Psoas muscle (tissue), 8 donors: ENCODE results near the gene RAI14. TPM values are rescaled to one million over a fixed set of nuclear protein-coding genes. Genes with fewer than 3 reads are reported as not detected.

Experiments used
- ATAC-seq, 4 donors: fragments of 200-7000 bp; cut with Tn5 transposase; one replicate each; pipeline ENCODE4 v1.9.1; 2020; ENCODE audit warnings: moderate library complexity in 3 of 4, mild to moderate bottlenecking in 2 of 4
- DNase-seq, 2 donors: peaks; one replicate each; pipeline ENCODE4 v3.0.0-alpha.2; 2020
- H3K27ac ChIP-seq: fragments of 200-600 bp; one replicate; pipeline ENCODE4 v1.8.0; 2022
- H3K27me3 ChIP-seq, 3 donors: fragments of 200-600 bp in 1 of 3; one replicate each; pipeline versions ENCODE4 v1.6.1 to v1.8.0; 2013 to 2022; ENCODE audit warnings: low read length in 2 of 3, mild to moderate bottlenecking in 2 of 3, moderate library complexity in 1 of 3; ENCODE audit not compliant: insufficient read depth in 3 of 3
- H3K36me3 ChIP-seq, 2 donors: fragments of 200-600 bp in 1 of 2; one replicate each; pipeline versions ENCODE4 v1.6.1 to v1.8.0; 2013 to 2022; ENCODE audit warnings: low read depth in 1 of 2, mild to moderate bottlenecking in 1 of 2, moderate library complexity in 1 of 2; ENCODE audit not compliant: insufficient read depth in 1 of 2
- H3K4me1 ChIP-seq: fragments of 200-600 bp; one replicate; pipeline ENCODE4 v1.8.0; 2022
- H3K4me3 ChIP-seq: fragments of 200-600 bp; one replicate; pipeline ENCODE4 v1.8.0; 2022; ENCODE audit warnings: mild to moderate bottlenecking
- H3K9me3 ChIP-seq: fragments of 200-600 bp; one replicate; pipeline ENCODE4 v1.8.0; 2022
- CTCF ChIP-seq: fragments of 200-600 bp; IDR thresholded peaks from one replicate; pipeline ENCODE4 v1.8.0; 2022; ENCODE audit warnings: antibody characterized with exemption
- WGBS, 3 donors: extraction: QIAGEN DNeasy Blood & Tissue Kit; methylation state at CpG; one replicate each; pipeline versions ENCODE4 v1.1.6 to v1.1.7; 2013; 5-methylcytosine and 5-hydroxymethylcytosine counted together
- intact Hi-C, 2 donors: fragments of 100-400 bp; cut with DNase I; formaldehyde crosslinking; loops; one replicate each; pipeline versions ENCODE4 v1.11.0 to v1.14.2; 2022
- polyA plus RNA-seq, 3 donors: library from polyadenylated mRNA; stranded (reverse); fragments of 200-250 nt; gene quantifications; one replicate each; pipeline ENCODE4 v1.2.3, GENCODE V29; 2013
- total RNA-seq, 4 donors: library from RNA; stranded (reverse); fragmentation: NEBNext Ultra II Directional in 2 of 4; extraction: Animal tissue kit (Norgen Biotek cat#: 25700) in 2 of 4; gene quantifications; one replicate each; pipeline versions ENCODE4 v1.2.1 to v1.2.4, GENCODE V29; 2021 to 2023
- donor health status: healthy with polysubstance abuse.
- donor health status: DM: no; HTN: no; CAD: no; lungs with moderate emphysema.
- donor health status: Bipolar disorder and iron deficiency.
- donor health status: healthy.
- donor health status: DM: yes; HTN: yes; CAD: no.
- donor health status: DM: no; HTN: no; CAD: no.
- donor health status: DM: no; HTN: no; CAD: no.
- donor health status: DM: yes; HTN: yes; CAD: no.

The RAI14 gene
- total and polyA plus RNA-seq, 7 donors, result 0.69 to 4.3 (median 2.1) TPM

GRCh38 chr5:34651791-34652190 is 4.3 kb upstream of the RAI14 start:
- Histone ChIP-seq H3K36me3 (no peaks in the 10 kb centered on the region), H3K27ac (no peak overlapping the region), H3K9me3 (no peaks in the 10 kb centered on the region), H3K4me1 (peaks cover 3% of the 10 kb centered on the region), H3K27me3 (peaks cover 0 to 19% (median 0%) of the 10 kb centered on the region in 3 donors), H3K4me3 (no peak overlapping the region)
- DNase-seq (no peak), ATAC-seq (no peak)
- 23 to 32% (median 24%) methylated on average over 2 of the region's 2 CpGs for WGBS, 3 donors
- no peak for TF ChIP-seq CTCF
- intact Hi-C loops, result no loop called here

GRCh38 chr5:34652466-34652865 is 3.7 kb upstream of the RAI14 start:
- peaks cover 4% of the 10 kb centered on the region for H3K4me1 ChIP-seq
- TF ChIP-seq CTCF, result no peak
- 42 to 46% (median 46%) methylated on average over 5 of the region's 5 CpGs for WGBS, 3 donors
- no peak overlapping the region for H3K27ac ChIP-seq
- H3K9me3 ChIP-seq, result no peaks in the 10 kb centered on the region
- H3K27me3 ChIP-seq, result peaks cover 0 to 26% (median 0%) of the 10 kb centered on the region in 3 donors
- DNase-seq, result no peak
- no peak for ATAC-seq
- no peaks in the 10 kb centered on the region for H3K36me3 ChIP-seq
- no peak overlapping the region for H3K4me3 ChIP-seq
- intact Hi-C loops, result no loop called here

DNA sequence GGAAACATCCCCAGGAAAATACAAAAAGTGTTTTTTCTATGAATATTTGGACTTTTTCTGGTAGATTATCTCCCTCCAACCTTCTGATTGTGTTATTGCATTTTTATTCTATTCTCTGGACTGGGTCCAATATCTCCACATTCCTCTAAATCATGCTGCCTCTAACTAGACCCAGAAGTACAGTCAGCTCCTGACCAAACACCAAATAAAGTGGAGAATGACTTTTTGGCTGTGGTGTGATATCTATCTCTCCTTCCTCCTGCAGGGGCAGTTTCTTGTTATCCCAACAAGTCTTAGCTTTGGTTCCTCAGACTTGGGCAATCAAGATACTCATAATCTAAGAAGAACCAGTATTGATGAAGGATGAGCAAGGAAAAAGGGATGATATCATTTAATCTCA is 3.2 kb upstream of the RAI14 start:
- ATAC-seq (no peak), DNase-seq (no peak)
- Histone ChIP-seq H3K4me3 (no peak overlapping the region), H3K27me3 (peaks cover 0 to 31% (median 1%) of the 10 kb centered on the region in 3 donors), H3K9me3 (no peaks in the 10 kb centered on the region), H3K27ac (no peak overlapping the region), H3K4me1 (peaks cover 4% of the 10 kb centered on the region), H3K36me3 (no peaks in the 10 kb centered on the region)
- intact Hi-C loops, result no loop called here
- no peak for TF ChIP-seq CTCF

GRCh38 chr5:34653708-34654107 is 2.4 kb upstream of the RAI14 start:
- Histone ChIP-seq H3K4me3 (no peak overlapping the region), H3K36me3 (no peaks in the 10 kb centered on the region), H3K9me3 (no peaks in the 10 kb centered on the region), H3K4me1 (peaks cover 4% of the 10 kb centered on the region), H3K27ac (no peak overlapping the region), H3K27me3 (peaks cover 0 to 37% (median 1%) of the 10 kb centered on the region in 3 donors)
- intact Hi-C loops, result no loop called here
- ATAC-seq, result no peak
- DNase-seq, result no peak
- no peak for TF ChIP-seq CTCF

DNA sequence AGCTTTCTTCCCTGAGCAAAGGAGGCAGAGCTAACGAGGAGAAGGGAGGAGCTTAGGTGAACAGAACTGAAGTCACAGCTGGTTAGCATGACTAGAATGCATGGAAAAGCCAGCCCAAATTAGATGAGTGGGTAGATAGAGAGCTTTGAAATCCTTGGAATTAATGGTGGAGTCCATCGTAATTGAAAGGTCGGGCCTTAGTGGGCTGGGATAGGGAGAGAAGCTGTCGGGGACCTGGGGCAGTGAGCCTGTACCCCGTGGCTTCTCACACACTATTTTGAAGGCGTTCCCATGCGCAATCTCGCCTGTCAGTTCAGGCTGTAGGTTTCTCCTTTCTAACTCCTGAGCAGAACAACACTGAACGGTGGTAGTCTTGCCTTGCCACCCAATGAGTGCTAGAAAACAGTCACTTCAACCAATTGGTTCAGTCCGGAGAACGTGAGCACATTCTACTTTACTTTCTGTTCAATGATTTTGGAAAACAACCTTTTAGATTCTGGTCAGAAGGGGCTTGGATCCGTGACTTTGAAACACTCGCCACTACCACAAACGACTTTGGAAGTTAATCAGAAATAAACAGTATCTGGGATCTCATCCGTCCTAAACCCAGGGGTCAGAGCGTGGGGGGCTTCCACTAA is 655 bp upstream of the RAI14 start:
- H3K36me3 ChIP-seq, result no peaks in the 10 kb centered on the region
- intact Hi-C loops, result no loop called here
- peaks cover 0 to 55% (median 3%) of the 10 kb centered on the region in 3 donors for H3K27me3 ChIP-seq
- WGBS, 3 donors, result 0 to 2% (median 0%) methylated on average over 16 of the region's 16 CpGs
- H3K27ac ChIP-seq, result peak overlapping the region; percentile 56
- peak overlapping the region; percentile 79 for H3K4me3 ChIP-seq
- no peaks in the 10 kb centered on the region for H3K9me3 ChIP-seq
- no peak for TF ChIP-seq CTCF
- DNase-seq, result no peak
- H3K4me1 ChIP-seq, result peaks cover 4% of the 10 kb centered on the region
- ATAC-seq, result peak; percentile 40 to 73 (median 48)
